PC-9 (cell line): Measurements from ENCODE around the gene PRICKLE4. TPM values are rescaled to one million over a fixed set of nuclear protein-coding genes. Genes with fewer than 3 reads are reported as not detected.
A peak's percentile ranks its signal among the peaks of the same experiment; 100 is the strongest.

Experiments used
- BruUV-seq: library from RNA; stranded (reverse); fragments of 400-500 nt; replicated peaks from 2 replicates; lab custom pipeline; 2021; lab: Mats Ljungman, UMichigan
- CTCF ChIA-PET: fragments of 300-600 bp; sonication (Branson Sonifier 250); formaldehyde crosslinking; loops from one replicate; lab custom pipeline; 2022; ENCODE audit warnings: antibody characterized with exemption; lab: Charles Lee
- POLR2A ChIA-PET: fragments of 300-600 bp; sonication (Branson Sonifier 250); formaldehyde crosslinking; loops from one replicate; lab custom pipeline; 2022; ENCODE audit warnings: antibody characterized with exemption; ENCODE audit not compliant: unreplicated experiment; lab: Charles Lee
- DNase-seq, 2 experiments: peaks; one replicate each; pipeline versions ENCODE4 v3.0.0 to v3.0.0-alpha.2; 2015 to 2022; ENCODE audit warnings: mixed read lengths in 1 of 2
- H2AFZ ChIP-seq: fragments of 200-600 bp; sonication (generic); 2 replicates; pipeline ENCODE4 v1.8.1; 2017; ENCODE audit warnings: antibody characterized with exemption
- H3F3A ChIP-seq: fragments of 200-600 bp; sonication (generic); 2 replicates; pipeline ENCODE4 v1.8.1; 2017; ENCODE audit warnings: antibody characterized with exemption, mild to moderate bottlenecking, low read depth; ENCODE audit not compliant: insufficient read depth
- H3K27ac ChIP-seq: fragments of 200-600 bp; sonication (generic); 2 replicates; pipeline ENCODE4 v1.6.1; 2016; ENCODE audit warnings: mixed run types
- H3K27me3 ChIP-seq: fragments of 200-600 bp; sonication (generic); 2 replicates; pipeline ENCODE4 v1.6.1; 2016; ENCODE audit warnings: low read depth, mixed run types; ENCODE audit not compliant: insufficient read depth
- H3K36me3 ChIP-seq: fragments of 200-600 bp; sonication (generic); 2 replicates; pipeline ENCODE4 v1.6.1; 2016; ENCODE audit warnings: low read depth, mixed run types
- H3K4me1 ChIP-seq: fragments of 200-600 bp; sonication (generic); replicated peaks from 2 replicates; pipeline ENCODE4 v1.6.1; 2016; ENCODE audit warnings: mixed run types; ENCODE audit not compliant: insufficient read depth
- H3K4me2 ChIP-seq: fragments of 200-600 bp; sonication (generic); 2 replicates; pipeline ENCODE4 v1.6.1; 2017; ENCODE audit warnings: mixed run types
- H3K4me3 ChIP-seq: fragments of 200-600 bp; sonication (generic); 2 replicates; pipeline ENCODE4 v1.6.1; 2016; ENCODE audit warnings: mixed run types
- H3K79me2 ChIP-seq: fragments of 200-600 bp; sonication (generic); 2 replicates; pipeline ENCODE4 v1.6.1; 2017; ENCODE audit warnings: low read depth, mixed run types
- H3K9me2 ChIP-seq: fragments of 200-600 bp; sonication (generic); 2 replicates; pipeline ENCODE4 v1.8.1; 2017; ENCODE audit warnings: mild to moderate bottlenecking; ENCODE audit not compliant: insufficient read depth
- H3K9me3 ChIP-seq: fragments of 200-600 bp; sonication (generic); 2 replicates; pipeline ENCODE4 v1.8.1; 2016; ENCODE audit warnings: low read depth; ENCODE audit not compliant: insufficient read depth
- H4K20me1 ChIP-seq: fragments of 200-600 bp; sonication (generic); 2 replicates; pipeline ENCODE4 v1.8.1; 2017; ENCODE audit not compliant: insufficient read depth
- EZH2 ChIP-seq: fragments of 200-600 bp; sonication (generic); IDR thresholded peaks from 2 replicates; pipeline ENCODE4 v1.8.0; 2017; ENCODE audit warnings: antibody characterized with exemption, low read depth
- intact Hi-C: fragments of 100-400 bp; cut with micrococcal nuclease; formaldehyde crosslinking; loops from one replicate; pipeline ENCODE4 v1.10.0; 2022; ENCODE audit not compliant: unreplicated experiment
- total RNA-seq: library from RNA; stranded (reverse); gene quantifications from 2 replicates; pipeline ENCODE4 v1.2.3, GENCODE V29; 2021
- TF ChIP-seq, protein P1 (sequence below): fragments of 200-600 bp; sonication (generic); conservative IDR thresholded peaks from 2 replicates; pipeline ENCODE4 v1.6.1; 2017; ENCODE audit warnings: mixed run types, antibody characterized with exemption, mild to moderate bottlenecking, moderate library complexity

PRICKLE4 gene
- total RNA-seq, 1 experiment from 2014 or later, result 9.2 TPM

DNA sequence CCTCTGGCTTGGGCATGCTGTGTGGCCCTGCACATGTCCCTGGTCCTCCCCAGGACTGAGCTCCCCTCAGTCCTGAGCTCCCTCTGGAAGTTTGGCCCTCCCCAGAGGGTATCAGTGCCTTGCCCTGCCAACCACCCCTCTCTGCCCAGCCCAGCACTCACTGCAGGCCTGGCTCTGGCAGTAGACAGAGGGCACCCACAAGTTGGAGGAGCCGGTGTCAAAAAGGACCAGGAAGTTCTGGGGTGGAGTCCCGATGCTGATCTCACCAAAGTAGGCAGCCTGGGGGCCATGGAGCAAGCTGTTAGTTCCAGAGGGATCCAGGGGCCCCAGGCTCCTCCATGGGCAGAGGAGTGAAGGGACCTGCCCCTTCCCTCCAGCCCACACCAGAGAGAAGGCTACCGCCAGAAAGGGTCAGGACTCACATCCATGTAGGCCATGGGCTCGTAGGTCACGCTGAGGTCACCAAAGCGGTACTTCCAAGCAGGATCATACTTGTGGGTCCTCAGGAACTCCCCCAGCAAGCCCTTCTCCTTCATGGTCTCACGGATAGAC is 36.3 kb upstream of the PRICKLE4 start:
- Histone ChIP-seq H3K4me2 (no peak overlapping the region), H3K4me3 (no peak overlapping the region), H3K9me2 (no peaks in the 10 kb centered on the region), H4K20me1 (no peaks in the 10 kb centered on the region), H3K4me1 (peaks cover 57% of the 10 kb centered on the region), H3K27ac (no peak overlapping the region), H3K27me3 (no peaks in the 10 kb centered on the region), H2AFZ (no peak overlapping the region), H3K79me2 (no peaks in the 10 kb centered on the region), H3F3A (peaks cover 31% of the 10 kb centered on the region), H3K36me3 (no peaks in the 10 kb centered on the region), H3K9me3 (no peaks in the 10 kb centered on the region)
- no peak for TF ChIP-seq EZH2
- TF ChIP-seq, protein P1, sequence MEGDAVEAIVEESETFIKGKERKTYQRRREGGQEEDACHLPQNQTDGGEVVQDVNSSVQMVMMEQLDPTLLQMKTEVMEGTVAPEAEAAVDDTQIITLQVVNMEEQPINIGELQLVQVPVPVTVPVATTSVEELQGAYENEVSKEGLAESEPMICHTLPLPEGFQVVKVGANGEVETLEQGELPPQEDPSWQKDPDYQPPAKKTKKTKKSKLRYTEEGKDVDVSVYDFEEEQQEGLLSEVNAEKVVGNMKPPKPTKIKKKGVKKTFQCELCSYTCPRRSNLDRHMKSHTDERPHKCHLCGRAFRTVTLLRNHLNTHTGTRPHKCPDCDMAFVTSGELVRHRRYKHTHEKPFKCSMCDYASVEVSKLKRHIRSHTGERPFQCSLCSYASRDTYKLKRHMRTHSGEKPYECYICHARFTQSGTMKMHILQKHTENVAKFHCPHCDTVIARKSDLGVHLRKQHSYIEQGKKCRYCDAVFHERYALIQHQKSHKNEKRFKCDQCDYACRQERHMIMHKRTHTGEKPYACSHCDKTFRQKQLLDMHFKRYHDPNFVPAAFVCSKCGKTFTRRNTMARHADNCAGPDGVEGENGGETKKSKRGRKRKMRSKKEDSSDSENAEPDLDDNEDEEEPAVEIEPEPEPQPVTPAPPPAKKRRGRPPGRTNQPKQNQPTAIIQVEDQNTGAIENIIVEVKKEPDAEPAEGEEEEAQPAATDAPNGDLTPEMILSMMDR, result no peak
- intact Hi-C loops, result no loop called here
- ChIA-PET CTCF (no interaction called here), POLR2A (interaction anchor here (0.5 kb wide), 1 partner anchor 25 kb away, joined by 4 read pairs; no protein-coding TSS in a partner anchor)
- DNase-seq, result no peak
- BruUV-seq, result no TSS peak

DNA sequence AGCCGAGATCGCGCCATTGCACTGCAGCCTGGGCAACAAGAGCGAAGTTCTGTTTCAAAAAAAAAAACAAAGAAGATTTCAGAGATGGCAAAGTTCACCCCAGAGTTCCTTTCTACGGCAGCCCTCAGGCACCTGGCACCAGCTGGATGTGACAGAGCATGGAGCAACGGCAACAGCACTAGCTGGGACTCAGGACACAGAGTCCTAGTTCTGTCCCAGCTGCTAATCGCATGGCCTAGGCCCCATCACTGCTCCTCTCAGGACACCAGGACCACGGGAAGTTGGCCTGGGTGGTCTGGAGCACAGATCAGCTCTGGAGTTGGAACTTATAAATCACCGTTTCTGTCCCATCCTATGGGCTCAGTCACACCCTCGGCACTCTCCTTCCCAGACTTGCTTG is 34.5 kb upstream of the PRICKLE4 start:
- ChIA-PET CTCF (no interaction called here), POLR2A (no interaction called here)
- H3K4me1 ChIP-seq, result peaks cover 42% of the 10 kb centered on the region
- intact Hi-C loops, result no loop called here
- no peaks in the 10 kb centered on the region for H3K79me2 ChIP-seq
- no peaks in the 10 kb centered on the region for H4K20me1 ChIP-seq
- no peaks in the 10 kb centered on the region for H3K9me2 ChIP-seq
- no peak overlapping the region for H3K4me3 ChIP-seq
- DNase-seq, result no peak
- H3K27ac ChIP-seq, result no peak overlapping the region
- H3K4me2 ChIP-seq, result no peak overlapping the region
- BruUV-seq, result no TSS peak
- no peaks in the 10 kb centered on the region for H3K27me3 ChIP-seq
- no peaks in the 10 kb centered on the region for H3K9me3 ChIP-seq
- TF ChIP-seq, protein P1, result no peak
- TF ChIP-seq EZH2, result no peak
- no peaks in the 10 kb centered on the region for H3K36me3 ChIP-seq
- H2AFZ ChIP-seq, result no peak overlapping the region
- H3F3A ChIP-seq, result peaks cover 26% of the 10 kb centered on the region

DNA sequence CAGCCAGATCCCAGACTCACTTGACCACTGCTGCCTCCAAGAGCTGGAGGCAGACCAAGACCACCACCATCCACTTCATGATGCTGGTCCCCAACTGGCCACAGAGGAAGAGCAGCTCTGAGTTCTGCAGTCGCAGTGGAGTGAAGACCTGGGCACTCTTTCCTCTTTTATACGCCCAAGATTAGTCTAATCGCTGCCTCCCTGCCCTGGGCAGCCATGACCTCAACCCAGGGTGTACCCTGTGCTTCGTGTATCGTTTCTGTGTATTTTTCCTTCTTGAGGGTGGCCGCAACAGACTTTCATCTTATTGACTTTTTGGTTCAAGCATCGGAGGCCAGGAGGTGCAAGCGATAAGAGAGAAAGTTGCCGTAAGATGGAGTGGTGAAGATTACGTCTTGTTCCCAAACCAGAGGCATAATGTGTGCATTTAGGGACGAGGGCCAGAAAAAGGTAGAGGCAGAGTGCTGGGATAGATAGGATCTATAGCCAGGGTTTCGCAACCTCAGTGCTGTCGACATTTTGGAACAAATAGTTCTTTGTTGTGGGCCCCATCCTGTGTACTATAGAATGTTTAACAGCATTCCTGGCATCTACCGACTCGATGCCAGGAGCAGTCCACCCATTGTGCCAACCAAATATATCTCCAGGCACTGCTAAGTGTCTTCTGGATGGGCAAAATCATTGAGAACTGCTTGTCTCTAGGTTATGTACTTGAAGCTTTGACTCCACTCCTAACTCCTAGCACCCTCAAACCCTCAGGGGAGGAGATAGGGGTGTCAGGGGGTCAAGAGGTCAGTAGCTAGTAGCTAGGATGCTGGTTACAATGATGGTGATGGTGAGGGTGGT is 33.1 kb upstream of the PRICKLE4 start, which contains the start of gene PGC:
PGC (minus strand) TSS at position 142 of the 846 bp plus-strand sequence; CDS start at position 79, 63 bp downstream.
- no peak within 1 kb of the TSS for H3K4me2 ChIP-seq
- CTCF ChIA-PET, result no interaction called here
- no peaks in the 10 kb centered on the region for H4K20me1 ChIP-seq
- H3K79me2 ChIP-seq, result no peaks in the 10 kb centered on the region
- POLR2A ChIA-PET, result no interaction called here
- peaks cover 12% of the 10 kb centered on the region; the same call in 1 of the 2 replicates for H3F3A ChIP-seq
- H3K4me1 ChIP-seq, result peaks cover 28% of the 10 kb centered on the region
- no TSS peak for BruUV-seq
- no peak within 1 kb of the TSS for H3K27ac ChIP-seq
- H3K9me3 ChIP-seq, result no peaks in the 10 kb centered on the region
- H3K9me2 ChIP-seq, result no peaks in the 10 kb centered on the region
- TF ChIP-seq, protein P1, result no peak
- no peak for TF ChIP-seq EZH2
- intact Hi-C loops, result no loop called here
- DNase-seq, result peak in 1 of 2 experiments; percentile 52
- H3K4me3 ChIP-seq, result no peak within 1 kb of the TSS
- no peak within 1 kb of the TSS for H2AFZ ChIP-seq
- no peaks in the 10 kb centered on the region for H3K27me3 ChIP-seq
- H3K36me3 ChIP-seq, result no peaks in the 10 kb centered on the region
